ENCODE data around the gene NFATC2. TPM values are rescaled to one million over a fixed set of nuclear protein-coding genes. Genes with fewer than 3 reads are reported as not detected.

NFATC2 gene
- total and polyA plus RNA-seq, 12 donors, result 0.43 to 5.7 (median 3.3) TPM

DNA sequence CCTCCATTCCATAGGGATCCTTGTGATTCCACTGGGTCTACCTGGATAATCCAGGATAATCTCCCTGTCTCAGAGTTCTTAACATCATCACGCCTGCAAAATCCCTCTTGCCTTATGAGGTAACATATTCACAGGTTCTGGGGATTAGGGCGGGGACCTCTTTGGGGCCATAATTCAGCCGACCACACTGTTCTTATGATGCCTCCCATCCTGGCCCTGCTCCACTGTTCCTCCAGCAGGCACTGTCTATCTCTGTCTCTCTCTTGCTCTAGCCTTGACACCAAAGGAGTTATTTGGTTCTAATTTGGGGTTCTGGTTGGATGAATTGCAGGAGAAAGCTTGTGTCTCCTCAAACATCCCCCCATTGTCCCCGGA, 168.1 kb downstream of the NFATC2 start:
- WGBS, 2 donors, result 70 to 71% methylated on average over 4 of the region's 4 CpGs
- TF ChIP-seq, protein P1, sequence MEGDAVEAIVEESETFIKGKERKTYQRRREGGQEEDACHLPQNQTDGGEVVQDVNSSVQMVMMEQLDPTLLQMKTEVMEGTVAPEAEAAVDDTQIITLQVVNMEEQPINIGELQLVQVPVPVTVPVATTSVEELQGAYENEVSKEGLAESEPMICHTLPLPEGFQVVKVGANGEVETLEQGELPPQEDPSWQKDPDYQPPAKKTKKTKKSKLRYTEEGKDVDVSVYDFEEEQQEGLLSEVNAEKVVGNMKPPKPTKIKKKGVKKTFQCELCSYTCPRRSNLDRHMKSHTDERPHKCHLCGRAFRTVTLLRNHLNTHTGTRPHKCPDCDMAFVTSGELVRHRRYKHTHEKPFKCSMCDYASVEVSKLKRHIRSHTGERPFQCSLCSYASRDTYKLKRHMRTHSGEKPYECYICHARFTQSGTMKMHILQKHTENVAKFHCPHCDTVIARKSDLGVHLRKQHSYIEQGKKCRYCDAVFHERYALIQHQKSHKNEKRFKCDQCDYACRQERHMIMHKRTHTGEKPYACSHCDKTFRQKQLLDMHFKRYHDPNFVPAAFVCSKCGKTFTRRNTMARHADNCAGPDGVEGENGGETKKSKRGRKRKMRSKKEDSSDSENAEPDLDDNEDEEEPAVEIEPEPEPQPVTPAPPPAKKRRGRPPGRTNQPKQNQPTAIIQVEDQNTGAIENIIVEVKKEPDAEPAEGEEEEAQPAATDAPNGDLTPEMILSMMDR (IDR thresholded peaks at IDR 0.05), result no peak
- Histone ChIP-seq H3K27me3 (no peaks in the 10 kb centered on the region), H3K4me1 (peaks cover 4 to 29% (median 16%) of the 10 kb centered on the region in 9 donors), H3K4me3 (no peak overlapping the region), H3K27ac (no peak overlapping the region), H3K36me3 (no peaks in the 10 kb centered on the region), H3K9me3 (no peaks in the 10 kb centered on the region)
- no peak for DNase-seq
- ATAC-seq, result no peak
- intact Hi-C loops (cut with DNase I), result loop anchor here in 4 of 10 donors (5.0 to 10.0 kb wide), 2 partner anchors 223 to 710 kb away; no protein-coding TSS in a partner anchor

- Histone ChIP-seq H3K36me3 (no peaks in the 10 kb centered on the region), H3K4me1 (peaks cover 4 to 29% (median 16%) of the 10 kb centered on the region in 9 donors), H3K4me3 (no peak overlapping the region), H3K27ac (no peak overlapping the region), H3K9me3 (no peaks in the 10 kb centered on the region), H3K27me3 (no peaks in the 10 kb centered on the region)
- peak; percentile 16 to 41 for DNase-seq
- 34 to 39% methylated on average over 12 of the region's 12 CpGs for WGBS, 2 donors
- TF ChIP-seq, protein P1 (IDR thresholded peaks at IDR 0.05), result no peak
- peak; percentile 17 to 66 (median 58) for ATAC-seq
- intact Hi-C loops (cut with DNase I), result loop anchor here in 6 of 10 donors (2.0 to 10.0 kb wide), 3 partner anchors 221 to 711 kb away; no protein-coding TSS in a partner anchor
Measured at GRCh38 chr20:51373713-51374455, 168.6 kb downstream of the NFATC2 start.

DNA sequence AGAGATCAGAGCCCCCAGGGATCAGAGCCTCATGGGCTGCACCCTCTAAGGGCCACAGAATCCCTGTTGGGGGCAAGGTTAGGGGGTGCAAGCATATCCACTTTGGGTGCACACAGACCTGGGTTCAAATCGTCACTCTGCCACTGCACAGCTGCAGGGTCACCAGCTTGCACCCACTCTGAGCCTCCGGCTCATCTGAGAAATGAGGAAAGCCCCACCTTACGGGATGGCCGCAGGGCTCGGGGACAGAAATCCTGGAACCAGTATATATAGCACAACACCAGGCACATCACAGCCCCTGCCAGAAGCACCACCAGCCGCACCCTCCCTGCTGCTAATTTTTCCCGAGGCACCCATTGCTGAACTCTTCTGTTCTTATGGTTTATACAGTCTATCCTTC, 169.6 kb downstream of the NFATC2 start:
- intact Hi-C loops (cut with DNase I), result loop anchor here (1.0 to 10.0 kb wide), 5 partner anchors 222 to 712 kb away; no protein-coding TSS in a partner anchor

DNA sequence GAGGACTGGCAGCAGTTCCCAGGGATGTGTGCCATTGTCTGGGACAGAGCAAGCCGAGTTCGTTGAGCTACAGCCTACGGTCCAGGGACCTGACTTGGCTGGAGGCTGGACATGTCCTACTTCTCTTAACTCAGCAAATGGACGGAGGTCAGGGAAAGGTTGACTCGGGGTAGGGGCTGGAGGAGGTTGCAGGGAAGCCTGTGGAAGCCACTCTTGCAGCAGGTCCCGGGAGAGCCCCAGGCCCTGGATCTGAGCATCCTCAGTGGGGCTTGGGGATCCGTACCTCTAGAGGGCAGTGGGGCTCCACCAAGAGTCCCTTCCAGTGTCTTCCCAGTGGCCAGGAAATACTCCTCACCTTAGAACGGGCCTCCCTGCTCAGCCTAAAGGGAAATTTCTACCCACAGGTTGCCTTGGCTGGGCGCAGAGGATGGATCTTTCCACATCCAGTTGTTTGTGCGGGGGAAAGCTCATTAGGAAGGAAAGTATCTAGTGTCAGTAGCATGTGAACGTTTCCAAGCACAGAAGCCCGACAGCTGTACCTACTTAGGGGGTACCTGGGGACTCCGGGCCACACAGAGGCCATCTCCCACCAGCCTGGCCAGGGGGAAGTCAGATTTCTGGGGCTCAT, 170.2 kb downstream of the NFATC2 start:
- Histone ChIP-seq H3K4me1 (peaks cover 4 to 29% (median 16%) of the 10 kb centered on the region in 9 donors), H3K36me3 (no peaks in the 10 kb centered on the region), H3K27ac (no peak overlapping the region), H3K27me3 (peaks cover 0 to 2% (median 0%) of the 10 kb centered on the region in 7 donors), H3K4me3 (no peak overlapping the region), H3K9me3 (no peaks in the 10 kb centered on the region)
- 38 to 40% methylated on average over 13 of the region's 13 CpGs for WGBS, 2 donors
- intact Hi-C loops (cut with DNase I), result loop anchor here (1.0 to 10.0 kb wide), 5 partner anchors 223 to 713 kb away; no protein-coding TSS in a partner anchor
- ATAC-seq, result peak; percentile 76 to 95 (median 91)
- TF ChIP-seq, protein P1 (IDR thresholded peaks at IDR 0.05), result peak; percentile 79 to 93 (median 84)
- peak; percentile 54 to 74 for DNase-seq

More for the DNA sequence above, 169.6 kb downstream of the NFATC2 start:
- H3K4me1 ChIP-seq, result peaks cover 4 to 29% (median 16%) of the 10 kb centered on the region in 9 donors
- DNase-seq, result no peak
- WGBS, 2 donors, result 77 to 83% methylated on average over 7 of the region's 7 CpGs
- TF ChIP-seq, protein P1 (IDR thresholded peaks at IDR 0.05), result no peak
- no peaks in the 10 kb centered on the region for H3K36me3 ChIP-seq
- no peak overlapping the region for H3K4me3 ChIP-seq
- H3K9me3 ChIP-seq, result no peaks in the 10 kb centered on the region
- ATAC-seq, result no peak
- H3K27me3 ChIP-seq, result no peaks in the 10 kb centered on the region
- H3K27ac ChIP-seq, result no peak overlapping the region

Data from heart right ventricle (tissue), 16 donors.